ENCODE data around the gene MAST4.
"Not testable (repeated sequence)": the region's sequence is repeated elsewhere in the genome, so short reads cannot be mapped to it uniquely, and the experiment has no call there.

MAST4 gene

DNA sequence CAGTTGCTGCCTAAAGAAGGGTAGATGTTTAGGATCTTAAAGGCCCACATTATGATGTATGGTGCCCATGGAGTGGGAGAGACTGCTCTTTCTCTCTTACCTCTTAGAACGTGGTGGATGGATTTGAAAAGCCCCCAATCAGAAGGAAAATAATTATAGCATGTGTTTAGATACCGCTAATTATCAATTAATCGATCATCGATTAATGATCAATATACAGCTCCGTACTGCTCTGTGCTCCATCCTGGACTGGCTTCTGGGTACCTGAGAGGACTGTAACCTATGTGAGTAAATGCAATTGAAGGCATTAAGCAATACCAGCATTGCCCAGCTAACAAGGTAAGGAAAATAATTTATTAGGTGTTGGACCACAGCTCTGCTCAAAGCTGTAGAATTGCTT lies 149.1 kb downstream of the MAST4 start:
- H3K4me3 ChIP-seq (ENCODE audit: low read length) = no peak overlapping the region
- TF ChIP-seq, protein P1, sequence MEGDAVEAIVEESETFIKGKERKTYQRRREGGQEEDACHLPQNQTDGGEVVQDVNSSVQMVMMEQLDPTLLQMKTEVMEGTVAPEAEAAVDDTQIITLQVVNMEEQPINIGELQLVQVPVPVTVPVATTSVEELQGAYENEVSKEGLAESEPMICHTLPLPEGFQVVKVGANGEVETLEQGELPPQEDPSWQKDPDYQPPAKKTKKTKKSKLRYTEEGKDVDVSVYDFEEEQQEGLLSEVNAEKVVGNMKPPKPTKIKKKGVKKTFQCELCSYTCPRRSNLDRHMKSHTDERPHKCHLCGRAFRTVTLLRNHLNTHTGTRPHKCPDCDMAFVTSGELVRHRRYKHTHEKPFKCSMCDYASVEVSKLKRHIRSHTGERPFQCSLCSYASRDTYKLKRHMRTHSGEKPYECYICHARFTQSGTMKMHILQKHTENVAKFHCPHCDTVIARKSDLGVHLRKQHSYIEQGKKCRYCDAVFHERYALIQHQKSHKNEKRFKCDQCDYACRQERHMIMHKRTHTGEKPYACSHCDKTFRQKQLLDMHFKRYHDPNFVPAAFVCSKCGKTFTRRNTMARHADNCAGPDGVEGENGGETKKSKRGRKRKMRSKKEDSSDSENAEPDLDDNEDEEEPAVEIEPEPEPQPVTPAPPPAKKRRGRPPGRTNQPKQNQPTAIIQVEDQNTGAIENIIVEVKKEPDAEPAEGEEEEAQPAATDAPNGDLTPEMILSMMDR (conservative IDR thresholded peaks at IDR 0.05; ENCODE audit: low read length) = no peak
- no peak for DNase-seq (ENCODE audit: low read depth)

DNA sequence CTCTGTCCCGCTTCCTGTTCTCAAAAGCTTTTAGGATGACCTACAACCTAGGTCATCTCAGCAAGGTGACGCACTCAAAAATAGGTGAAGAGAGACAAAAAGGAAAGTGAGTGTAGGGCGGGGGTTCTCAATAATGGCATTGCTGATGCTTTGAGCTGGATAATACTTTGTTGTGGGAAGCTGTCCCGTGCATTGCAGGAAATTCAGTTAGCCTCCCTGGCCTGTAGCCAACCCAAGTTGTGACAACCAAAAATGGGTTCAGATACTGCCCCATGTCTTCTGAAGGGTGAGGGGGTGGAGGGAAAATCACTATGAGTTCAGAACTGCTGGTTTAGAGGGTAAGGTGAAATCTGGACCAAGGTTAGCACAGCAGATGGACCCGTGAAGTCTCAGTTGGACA lies 151.4 kb downstream of the MAST4 start:
- no peak for DNase-seq (ENCODE audit: low read depth)
- TF ChIP-seq, protein P1 (conservative IDR thresholded peaks at IDR 0.05; ENCODE audit: low read length) = no peak
- no peak overlapping the region for H3K4me3 ChIP-seq (ENCODE audit: low read length)

DNA sequence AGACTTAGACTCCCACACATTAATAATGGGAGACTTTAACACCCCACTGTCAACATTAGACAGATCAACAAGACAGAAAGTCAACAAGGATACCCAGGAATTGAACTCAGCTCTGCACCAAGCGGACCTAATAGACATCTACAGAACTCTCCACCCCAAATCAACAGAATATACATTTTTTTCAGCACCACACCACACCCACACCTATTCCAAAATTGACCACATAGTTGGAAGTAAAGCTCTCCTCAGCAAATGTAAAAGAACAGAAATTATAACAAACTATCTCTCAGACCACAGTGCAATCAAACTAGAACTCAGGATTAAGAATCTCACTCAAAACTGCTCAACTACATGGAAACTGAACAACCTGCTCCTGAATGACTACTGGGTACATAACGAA lies 156.5 kb downstream of the MAST4 start:
- DNase-seq (ENCODE audit: low read depth); H3K4me3 ChIP-seq (ENCODE audit: low read length): not testable (repeated sequence)

DNA sequence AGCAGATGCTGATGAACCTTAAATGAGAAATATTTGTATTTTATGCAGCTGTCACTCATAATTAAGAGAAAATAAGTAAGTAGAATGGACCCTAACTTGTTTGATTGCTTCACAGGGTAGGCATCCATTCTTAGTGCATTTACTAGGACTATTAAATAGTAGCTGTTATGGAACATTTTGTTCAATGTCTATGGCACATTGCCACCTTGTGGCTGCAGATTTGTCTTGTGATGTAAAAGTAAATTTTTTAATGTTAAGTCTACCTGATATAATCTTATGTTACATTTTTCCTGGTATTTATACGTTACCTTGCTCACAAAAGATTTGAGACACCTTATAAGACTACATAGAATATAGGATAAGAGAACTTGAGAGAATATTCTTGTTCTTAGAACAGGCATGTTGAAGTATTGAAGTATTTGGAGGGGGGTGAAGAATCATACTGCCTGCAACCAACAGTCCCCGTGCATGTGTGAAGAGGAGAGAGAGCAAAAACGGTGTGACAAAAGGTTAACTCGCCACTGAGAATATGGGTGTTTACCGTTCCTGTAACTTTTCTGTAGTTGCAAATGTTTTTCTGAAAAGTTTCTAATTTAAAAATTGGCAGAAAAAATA lies 161.1 kb downstream of the MAST4 start:
- H3K4me3 ChIP-seq (ENCODE audit: low read length) = no peak overlapping the region
- TF ChIP-seq, protein P1 (conservative IDR thresholded peaks at IDR 0.05; ENCODE audit: low read length) = peak; percentile 53
- DNase-seq (ENCODE audit: low read depth) = peak; percentile 49

DNA sequence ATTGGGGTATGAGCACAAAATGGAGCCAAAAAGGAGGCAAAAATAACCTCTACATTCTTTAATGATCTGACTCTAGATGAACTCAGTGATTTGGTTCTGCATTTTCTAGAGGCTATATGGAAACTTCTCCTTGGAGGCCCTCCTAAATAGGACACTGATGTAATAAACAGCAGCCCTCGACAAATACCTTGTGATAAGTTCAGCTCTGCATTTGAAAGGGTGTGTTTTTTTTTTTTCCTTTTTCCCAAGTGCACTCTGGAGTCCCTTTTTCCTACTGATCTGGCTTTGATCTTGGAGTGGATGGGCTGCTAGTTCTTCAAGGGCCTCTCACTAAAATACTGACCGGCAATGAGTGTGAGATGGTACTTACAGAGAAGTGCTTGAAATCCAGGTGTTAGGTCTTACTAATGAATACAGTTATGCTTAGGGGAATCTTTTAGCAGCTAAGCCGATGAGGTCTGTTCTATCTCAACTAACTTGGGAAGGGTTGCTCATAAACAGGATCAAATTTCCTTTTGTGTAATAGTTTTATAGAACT lies 161.7 kb downstream of the MAST4 start:
- H3K4me3 ChIP-seq (ENCODE audit: low read length) = no peak overlapping the region
- TF ChIP-seq, protein P1 (conservative IDR thresholded peaks at IDR 0.05; ENCODE audit: low read length) = no peak
- no peak for DNase-seq (ENCODE audit: low read depth)

DNA sequence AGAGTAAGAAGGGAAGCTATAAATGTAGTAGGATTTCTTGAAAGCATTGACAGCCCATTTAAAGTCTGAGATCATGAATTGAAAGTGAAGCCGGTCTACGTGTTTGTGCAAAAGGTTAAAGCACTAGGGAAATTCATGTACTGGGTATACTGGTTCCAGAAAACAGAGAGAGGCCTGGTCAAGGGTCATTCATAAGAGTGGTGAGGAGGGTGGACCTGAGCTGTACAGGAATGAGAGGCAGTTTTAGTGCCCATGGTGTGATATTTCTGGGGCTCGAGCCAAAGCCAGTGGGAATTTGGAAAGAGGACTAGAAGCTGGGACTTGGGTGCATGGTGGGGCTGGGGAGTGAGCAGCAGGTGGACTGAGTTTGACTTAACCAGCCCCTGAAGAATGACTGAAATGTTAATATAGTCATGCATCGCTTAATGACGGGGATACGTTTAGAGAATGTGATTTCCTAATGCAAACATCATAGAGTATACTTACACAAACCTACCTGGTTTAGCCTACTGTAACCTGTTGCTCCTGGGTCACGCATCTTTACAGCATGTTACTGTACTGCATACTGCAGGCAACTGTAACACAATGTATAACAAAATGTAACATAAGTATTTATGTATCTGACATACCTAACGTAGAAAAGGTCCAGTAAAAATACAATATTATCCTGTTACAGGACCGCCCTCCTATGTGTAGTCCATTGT lies 173.0 kb downstream of the MAST4 start:
- DNase-seq (ENCODE audit: low read depth) = no peak
- H3K4me3 ChIP-seq (ENCODE audit: low read length) = no peak overlapping the region
- TF ChIP-seq, protein P1 (conservative IDR thresholded peaks at IDR 0.05; ENCODE audit: low read length) = no peak

DNA sequence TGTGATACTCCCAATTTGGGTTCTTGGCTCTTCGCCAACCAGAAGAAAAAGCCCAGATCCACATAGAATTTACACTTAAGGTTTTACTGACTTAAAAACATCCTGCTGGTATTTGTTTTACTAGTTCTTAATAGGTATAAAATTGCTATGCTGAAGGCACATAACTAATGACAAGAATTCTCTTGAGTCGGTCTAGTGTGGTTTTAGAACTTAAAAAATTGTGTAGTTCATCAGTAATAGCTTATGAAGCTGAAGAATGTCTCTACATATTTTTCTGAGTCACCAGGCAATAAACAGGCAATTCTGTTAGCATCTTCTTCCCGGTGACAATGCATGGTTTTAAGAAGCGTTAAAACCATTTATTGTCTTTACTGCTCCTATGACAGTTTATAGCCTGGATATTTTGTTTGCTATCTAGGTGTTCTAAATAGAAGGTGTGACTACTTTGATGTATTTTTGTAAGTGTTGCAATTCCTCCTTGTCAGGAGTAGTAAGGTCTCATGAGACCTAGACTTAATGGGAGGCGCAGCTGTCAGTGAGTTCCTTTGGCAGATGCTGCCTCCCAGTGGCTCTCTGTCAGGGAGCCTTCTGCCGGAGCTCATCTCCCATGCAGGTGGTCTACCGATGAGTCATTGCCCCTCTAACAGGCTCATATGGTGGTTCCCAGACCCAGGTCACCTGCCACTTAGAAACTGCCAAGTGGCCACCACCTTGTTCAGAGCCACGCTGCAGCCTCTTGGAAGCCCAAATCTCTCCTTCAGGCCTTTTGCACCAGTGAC lies 173.8 kb downstream of the MAST4 start:
- H3K4me3 ChIP-seq (ENCODE audit: low read length) = no peak overlapping the region
- no peak for DNase-seq (ENCODE audit: low read depth)
- TF ChIP-seq, protein P1 (conservative IDR thresholded peaks at IDR 0.05; ENCODE audit: low read length) = peak; percentile 32; the same call in 1 of the 2 replicates
